ENCODE results near the gene PIEZO1.

Gene PIEZO1

DNA sequence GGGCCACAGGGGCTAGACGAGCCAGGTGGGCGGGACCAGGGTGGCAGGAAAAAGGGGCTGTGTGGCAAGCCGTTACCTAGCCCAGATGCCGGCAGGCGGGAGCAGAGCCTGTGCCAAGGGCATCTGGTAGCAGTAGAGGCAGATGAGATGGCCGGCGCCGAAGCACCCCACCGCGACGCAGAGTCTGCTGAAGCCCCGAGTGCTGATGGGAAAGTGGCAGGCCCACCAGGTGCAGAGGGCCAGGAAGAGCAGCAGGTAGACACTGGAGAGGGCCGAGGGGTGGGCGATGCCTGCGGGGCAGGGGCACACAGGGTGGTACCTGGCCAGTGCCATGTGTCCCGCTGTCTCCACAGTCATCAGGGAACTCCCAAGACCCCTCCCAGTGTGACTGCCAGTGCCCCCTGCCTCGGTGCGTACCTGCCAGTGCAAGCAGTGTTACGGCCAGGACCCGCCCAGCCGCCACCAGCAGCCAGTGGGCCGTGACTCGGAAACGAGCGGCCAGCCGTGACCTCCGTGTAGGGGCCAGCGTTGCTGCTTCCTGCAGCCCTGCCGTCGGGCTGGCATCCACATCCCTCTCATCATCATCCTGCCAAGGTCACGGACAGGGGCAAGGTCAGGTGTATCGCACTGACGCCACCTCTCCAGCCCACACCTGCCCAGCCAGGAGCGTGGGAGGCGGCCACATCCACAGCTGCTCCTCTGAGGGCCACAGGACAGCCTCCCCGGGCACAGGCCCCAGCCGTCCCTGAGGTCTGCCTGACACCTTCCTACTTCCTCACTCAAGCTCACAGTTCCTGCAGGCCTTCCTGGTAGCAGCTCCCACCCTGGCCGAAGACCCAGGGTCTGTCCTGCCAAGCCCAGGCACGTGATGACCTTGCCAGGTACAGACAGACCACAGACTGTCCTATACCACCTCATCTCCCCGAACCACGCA is 46.6 kb downstream of the PIEZO1 start:
- no peak overlapping the region for H3K4me3 ChIP-seq (ENCODE audit: control insufficient read depth, low read depth, low read length)
- no peak for DNase-seq (ENCODE audit: low read depth)
- TF ChIP-seq, protein P1, sequence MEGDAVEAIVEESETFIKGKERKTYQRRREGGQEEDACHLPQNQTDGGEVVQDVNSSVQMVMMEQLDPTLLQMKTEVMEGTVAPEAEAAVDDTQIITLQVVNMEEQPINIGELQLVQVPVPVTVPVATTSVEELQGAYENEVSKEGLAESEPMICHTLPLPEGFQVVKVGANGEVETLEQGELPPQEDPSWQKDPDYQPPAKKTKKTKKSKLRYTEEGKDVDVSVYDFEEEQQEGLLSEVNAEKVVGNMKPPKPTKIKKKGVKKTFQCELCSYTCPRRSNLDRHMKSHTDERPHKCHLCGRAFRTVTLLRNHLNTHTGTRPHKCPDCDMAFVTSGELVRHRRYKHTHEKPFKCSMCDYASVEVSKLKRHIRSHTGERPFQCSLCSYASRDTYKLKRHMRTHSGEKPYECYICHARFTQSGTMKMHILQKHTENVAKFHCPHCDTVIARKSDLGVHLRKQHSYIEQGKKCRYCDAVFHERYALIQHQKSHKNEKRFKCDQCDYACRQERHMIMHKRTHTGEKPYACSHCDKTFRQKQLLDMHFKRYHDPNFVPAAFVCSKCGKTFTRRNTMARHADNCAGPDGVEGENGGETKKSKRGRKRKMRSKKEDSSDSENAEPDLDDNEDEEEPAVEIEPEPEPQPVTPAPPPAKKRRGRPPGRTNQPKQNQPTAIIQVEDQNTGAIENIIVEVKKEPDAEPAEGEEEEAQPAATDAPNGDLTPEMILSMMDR (IDR thresholded peaks at IDR 0.05; ENCODE audit: control insufficient read depth, insufficient read depth, low read depth, low read length, missing control alignments): no peak

- DNase-seq (ENCODE audit: low read depth): no peak
- TF ChIP-seq, protein P1 (IDR thresholded peaks at IDR 0.05; ENCODE audit: control insufficient read depth, insufficient read depth, low read depth, low read length, missing control alignments): peak; percentile 61
- no peak overlapping the region for H3K4me3 ChIP-seq (ENCODE audit: control insufficient read depth, low read depth, low read length)
Observed at GRCh38 chr16:88737298-88738150, 47.5 kb downstream of the PIEZO1 start.

DNA sequence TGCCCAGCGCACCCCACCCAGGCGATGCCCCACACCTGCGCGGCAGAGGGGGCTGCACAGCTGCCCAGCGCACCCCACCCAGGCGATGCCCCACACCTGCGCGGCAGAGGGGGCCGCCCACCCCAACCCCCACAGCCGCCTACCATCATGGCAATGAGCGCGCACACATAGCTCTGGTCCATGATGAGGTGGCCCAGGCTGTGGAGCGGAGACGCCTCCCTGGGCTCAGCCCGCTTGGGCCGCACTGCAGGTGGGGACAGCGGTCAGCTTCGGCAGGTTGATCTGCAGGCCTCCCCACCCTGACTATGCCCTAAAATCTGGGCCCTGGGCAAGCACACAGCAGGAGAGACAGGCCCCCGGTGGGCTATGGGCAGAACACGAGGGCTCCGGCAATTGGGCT is 48.5 kb downstream of the PIEZO1 start:
- no peak overlapping the region for H3K4me3 ChIP-seq (ENCODE audit: control insufficient read depth, low read depth, low read length)
- DNase-seq (ENCODE audit: low read depth): no peak
- TF ChIP-seq, protein P1 (IDR thresholded peaks at IDR 0.05; ENCODE audit: control insufficient read depth, insufficient read depth, low read depth, low read length, missing control alignments): no peak

- TF ChIP-seq, protein P1 (IDR thresholded peaks at IDR 0.05; ENCODE audit: control insufficient read depth, insufficient read depth, low read depth, low read length, missing control alignments): no peak
- no peak for DNase-seq (ENCODE audit: low read depth)
- no peak overlapping the region for H3K4me3 ChIP-seq (ENCODE audit: control insufficient read depth, low read depth, low read length)
Observed at GRCh38 chr16:88736088-88736487, 48.9 kb downstream of the PIEZO1 start.

- no peak for DNase-seq (ENCODE audit: low read depth)
- TF ChIP-seq, protein P1 (IDR thresholded peaks at IDR 0.05; ENCODE audit: control insufficient read depth, insufficient read depth, low read depth, low read length, missing control alignments): no peak
- no peak overlapping the region for H3K4me3 ChIP-seq (ENCODE audit: control insufficient read depth, low read depth, low read length)
Observed at GRCh38 chr16:88735616-88736015, 49.4 kb downstream of the PIEZO1 start.

DNA sequence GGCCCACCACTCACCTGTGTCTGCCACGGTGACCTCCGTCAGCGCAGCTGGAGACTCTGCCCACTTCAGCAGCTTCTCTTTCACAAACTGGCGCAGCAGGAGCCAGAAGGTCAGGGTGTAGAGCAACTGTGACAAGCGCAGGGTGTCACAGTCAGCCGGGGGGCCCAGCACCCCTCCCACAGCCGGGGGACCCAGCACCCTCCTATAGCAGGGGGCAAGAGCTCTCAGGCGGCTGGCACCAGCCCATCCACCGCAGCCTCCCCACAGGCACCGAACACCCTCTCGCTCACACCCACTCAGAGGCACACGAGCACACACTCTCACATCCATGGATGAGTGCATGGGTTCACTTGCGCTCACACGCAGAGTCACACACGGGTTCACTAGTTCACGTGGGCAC is 49.9 kb downstream of the PIEZO1 start:
- H3K4me3 ChIP-seq (ENCODE audit: control insufficient read depth, low read depth, low read length): no peak overlapping the region
- no peak for DNase-seq (ENCODE audit: low read depth)
- TF ChIP-seq, protein P1 (IDR thresholded peaks at IDR 0.05; ENCODE audit: control insufficient read depth, insufficient read depth, low read depth, low read length, missing control alignments): no peak
